Activated T-cell treated with anti-CD3 and anti-CD28 coated beads, Interleukin-2, amount 50 U/mL, for 72 hours (primary cell): Measurements from ENCODE around the gene FOXA2. TPM values are rescaled to one million over a fixed set of nuclear protein-coding genes. Genes with fewer than 3 reads are reported as not detected.
"Not testable (repeated sequence)": the region's sequence is repeated elsewhere in the genome, so short reads cannot be mapped to it uniquely, and the experiment has no call there.

ENCODE experiments used
- ATAC-seq, 2 donors: fragments of 150-1000 bp; cut with Tn5 transposase; replicated peaks in 1 of 2; 2 replicates each; pipeline ENCODE4 v1.10.0; 2021; ENCODE audit warnings: moderate library complexity in 2 of 2, mild to moderate bottlenecking in 1 of 2
- DNase-seq, 2 donors: peaks; one replicate each; pipeline ENCODE4 v3.0.0; 2021 to 2022; ENCODE audit warnings: mixed read lengths in 1 of 2
- H3K27ac Mint-ChIP-seq: one replicate; pipeline ENCODE4 v1.8.0; 2022; ENCODE audit warnings: mild to moderate bottlenecking, moderate library complexity, mixed read lengths
- H3K27me3 Mint-ChIP-seq: one replicate; pipeline ENCODE4 v1.8.0; 2022; ENCODE audit warnings: low read depth, mixed read lengths
- H3K36me3 Mint-ChIP-seq, 2 donors: one replicate each; pipeline ENCODE4 v1.8.0; 2022; ENCODE audit warnings: mixed read lengths in 2 of 2, mild to moderate bottlenecking in 1 of 2; ENCODE audit not compliant: insufficient read depth in 2 of 2
- H3K4me1 Mint-ChIP-seq: one replicate; pipeline ENCODE4 v1.8.0; 2022; ENCODE audit warnings: low read depth, mixed read lengths
- H3K4me3 Mint-ChIP-seq, 2 donors: one replicate each; pipeline ENCODE4 v1.8.0; 2022; ENCODE audit warnings: mild to moderate bottlenecking in 2 of 2, mixed read lengths in 2 of 2, moderate library complexity in 2 of 2
- H3K9me3 Mint-ChIP-seq, 2 donors: one replicate each; pipeline ENCODE4 v1.8.0; 2022; ENCODE audit warnings: mixed read lengths in 2 of 2
- total RNA-seq, 2 donors: library from RNA; stranded (reverse); gene quantifications; one replicate each; pipeline ENCODE4 v1.2.3, GENCODE V29; 2022

FOXA2 gene
- total RNA-seq, 2 donors from 2014 or later: not detected

GRCh38 chr20:22604815-22605214 lies 20.4 kb upstream of the FOXA2 start:
- no peak for DNase-seq
- Mint-ChIP-seq H3K9me3 (no peaks in the 10 kb centered on the region), H3K4me3 (no peak overlapping the region), H3K27ac (no peak overlapping the region), H3K27me3 (no peaks in the 10 kb centered on the region), H3K4me1 (no peaks in the 10 kb centered on the region), H3K36me3 (no peaks in the 10 kb centered on the region)
- ATAC-seq: no peak

GRCh38 chr20:22601361-22602141 lies 17.2 kb upstream of the FOXA2 start:
- no peaks in the 10 kb centered on the region for H3K27me3 Mint-ChIP-seq
- H3K27ac Mint-ChIP-seq: no peak overlapping the region
- no peaks in the 10 kb centered on the region for H3K4me1 Mint-ChIP-seq

GRCh38 chr20:22599258-22599657 lies 14.9 kb upstream of the FOXA2 start:
- not testable (repeated sequence) for H3K4me1 Mint-ChIP-seq, H3K36me3 Mint-ChIP-seq, H3K27ac Mint-ChIP-seq, H3K9me3 Mint-ChIP-seq, H3K27me3 Mint-ChIP-seq, H3K4me3 Mint-ChIP-seq, ATAC-seq, DNase-seq

More at GRCh38 chr20:22601361-22602141, 17.2 kb upstream of the FOXA2 start:
- no peak for DNase-seq
- no peaks in the 10 kb centered on the region for H3K36me3 Mint-ChIP-seq
- H3K9me3 Mint-ChIP-seq: no peaks in the 10 kb centered on the region
- ATAC-seq: no peak
- no peak overlapping the region for H3K4me3 Mint-ChIP-seq

- Mint-ChIP-seq H3K36me3 (no peaks in the 10 kb centered on the region), H3K27me3 (no peaks in the 10 kb centered on the region), H3K4me1 (no peaks in the 10 kb centered on the region), H3K9me3 (no peaks in the 10 kb centered on the region), H3K27ac (no peak overlapping the region), H3K4me3 (no peak overlapping the region)
- ATAC-seq: no peak
- DNase-seq: no peak
Observed at GRCh38 chr20:22597303-22597702, 12.9 kb upstream of the FOXA2 start.

- ATAC-seq (no peak), DNase-seq (no peak)
- Mint-ChIP-seq H3K27me3 (peaks cover 48% of the 10 kb centered on the region), H3K27ac (no peak overlapping the region), H3K4me3 (no peak overlapping the region), H3K36me3 (peaks cover 1 to 2% of the 10 kb centered on the region in 2 donors), H3K4me1 (no peaks in the 10 kb centered on the region), H3K9me3 (no peaks in the 10 kb centered on the region)
Observed at GRCh38 chr20:22590662-22591061, 6.3 kb upstream of the FOXA2 start.

GRCh38 chr20:22586645-22587310 lies 2.4 kb upstream of the FOXA2 start:
- Mint-ChIP-seq H3K4me1 (no peaks in the 10 kb centered on the region), H3K27ac (no peak overlapping the region), H3K9me3 (no peaks in the 10 kb centered on the region), H3K27me3 (peaks cover 55% of the 10 kb centered on the region), H3K4me3 (no peak overlapping the region), H3K36me3 (peaks cover 1 to 5% of the 10 kb centered on the region in 2 donors)
- no peak for ATAC-seq
- DNase-seq: peak; percentile 33 to 37

GRCh38 chr20:22585786-22586493 lies 1.6 kb upstream of the FOXA2 start:
- H3K9me3 Mint-ChIP-seq: no peaks in the 10 kb centered on the region
- peaks cover 1 to 6% of the 10 kb centered on the region in 2 donors for H3K36me3 Mint-ChIP-seq
- no peak overlapping the region for H3K27ac Mint-ChIP-seq
- H3K4me3 Mint-ChIP-seq: no peak overlapping the region
- ATAC-seq (no peak), DNase-seq (no peak)
- H3K27me3 Mint-ChIP-seq: peaks cover 55% of the 10 kb centered on the region
- H3K4me1 Mint-ChIP-seq: no peaks in the 10 kb centered on the region

GRCh38 chr20:22584922-22585785 lies 782 bp upstream of the FOXA2 start:
- H3K36me3 Mint-ChIP-seq: peaks cover 1 to 8% of the 10 kb centered on the region in 2 donors
- H3K27me3 Mint-ChIP-seq: peaks cover 59% of the 10 kb centered on the region

GRCh38 chr20:22583773-22584521 lies 425 bp downstream of the FOXA2 start:
- no peak for DNase-seq
- H3K9me3 Mint-ChIP-seq: peaks cover 0 to 2% of the 10 kb centered on the region in 2 donors
- peaks cover 1 to 8% of the 10 kb centered on the region in 2 donors for H3K36me3 Mint-ChIP-seq
- H3K4me3 Mint-ChIP-seq: peak overlapping the region in 1 of 2 donors; percentile 39
- no peaks in the 10 kb centered on the region for H3K4me1 Mint-ChIP-seq
- H3K27ac Mint-ChIP-seq: no peak overlapping the region
- peaks cover 56% of the 10 kb centered on the region for H3K27me3 Mint-ChIP-seq
- no peak for ATAC-seq

More at GRCh38 chr20:22584922-22585785, 782 bp upstream of the FOXA2 start:
- H3K27ac Mint-ChIP-seq: no peak overlapping the region
- peaks cover 0 to 2% of the 10 kb centered on the region in 2 donors for H3K9me3 Mint-ChIP-seq
- H3K4me3 Mint-ChIP-seq: no peak overlapping the region
- DNase-seq: no peak
- no peak for ATAC-seq
- no peaks in the 10 kb centered on the region for H3K4me1 Mint-ChIP-seq

- peaks cover 61% of the 10 kb centered on the region for H3K27me3 Mint-ChIP-seq
- H3K4me1 Mint-ChIP-seq: peaks cover under 1% of the 10 kb centered on the region
- DNase-seq (no peak), ATAC-seq (no peak)
- H3K4me3 Mint-ChIP-seq: peak overlapping the region in 1 of 2 donors; percentile 64
- H3K36me3 Mint-ChIP-seq: peaks cover 3 to 6% of the 10 kb centered on the region in 2 donors
- H3K27ac Mint-ChIP-seq: no peak overlapping the region
- peaks cover 0 to 2% of the 10 kb centered on the region in 2 donors for H3K9me3 Mint-ChIP-seq
Observed at GRCh38 chr20:22582964-22583772, 1.2 kb downstream of the FOXA2 start.

GRCh38 chr20:22582386-22582963 lies 1.9 kb downstream of the FOXA2 start:
- peaks cover 63% of the 10 kb centered on the region for H3K27me3 Mint-ChIP-seq
- no peak for ATAC-seq

More at GRCh38 chr20:22582386-22582963, 1.9 kb downstream of the FOXA2 start:
- Mint-ChIP-seq H3K4me1 (peaks cover 4% of the 10 kb centered on the region), H3K4me3 (no peak overlapping the region), H3K36me3 (peaks cover 5 to 6% of the 10 kb centered on the region in 2 donors), H3K9me3 (peaks cover 0 to 2% of the 10 kb centered on the region in 2 donors), H3K27ac (no peak overlapping the region)
- no peak for DNase-seq
